OCI-LY7 (cell line): ENCODE results near the gene SLC43A2. TPM values are rescaled to one million over a fixed set of nuclear protein-coding genes. Genes with fewer than 3 reads are reported as not detected.
A peak's percentile ranks its signal among the peaks of the same experiment; 100 is the strongest.
"Not testable (repeated sequence)": the region's sequence is repeated elsewhere in the genome, so short reads cannot be mapped to it uniquely, and the experiment has no call there.

Experiments used
- BruUV-seq: library from RNA; stranded (reverse); fragments of 400-500 nt; replicated peaks from 2 replicates; lab custom pipeline; 2021; lab: Mats Ljungman, UMichigan
- CTCF ChIA-PET: fragments of 300-600 bp; sonication (Branson Sonifier 250); formaldehyde crosslinking; loops from one replicate; lab custom pipeline; 2022; ENCODE audit warnings: antibody characterized with exemption; ENCODE audit not compliant: unreplicated experiment; lab: Charles Lee
- POLR2A ChIA-PET: fragments of 300-600 bp; sonication (Branson Sonifier 250); formaldehyde crosslinking; loops from one replicate; lab custom pipeline; 2022; ENCODE audit warnings: antibody characterized with exemption; lab: Charles Lee
- DNase-seq: peaks from one replicate; pipeline ENCODE4 v3.0.0-alpha.2; 2015; ENCODE audit warnings: low spot score
- H2AFZ ChIP-seq: fragments of 200-600 bp; sonication (generic), shearing (Covaris generic); 2 replicates; pipeline ENCODE4 v1.6.1; 2014; ENCODE audit warnings: mild to moderate bottlenecking, antibody characterized with exemption, low read length, moderate library complexity
- H3K27ac ChIP-seq: fragments of 200-600 bp; sonication (generic); 2 replicates; pipeline ENCODE4 v1.5.1; 2014; ENCODE audit warnings: mixed run types, low read depth, mild to moderate bottlenecking, moderate library complexity, low read length, inconsistent platforms; ENCODE audit not compliant: poor library complexity, severe bottlenecking
- H3K36me3 ChIP-seq: fragments of 200-600 bp; sonication (generic); 2 replicates; pipeline ENCODE4 v1.6.1; 2014; ENCODE audit warnings: mild to moderate bottlenecking, antibody characterized with exemption, low read length, moderate library complexity, mixed read lengths; ENCODE audit not compliant: insufficient read depth
- H3K4me1 ChIP-seq: fragments of 200-600 bp; sonication (generic); 2 replicates; pipeline ENCODE4 v1.5.1; 2014; ENCODE audit warnings: mild to moderate bottlenecking, low read length; ENCODE audit not compliant: insufficient read depth, poor library complexity, severe bottlenecking
- H3K4me2 ChIP-seq: fragments of 200-600 bp; sonication (generic); 2 replicates; pipeline ENCODE4 v1.6.1; 2014; ENCODE audit warnings: mild to moderate bottlenecking, low read length
- H3K4me3 ChIP-seq: fragments of 200-600 bp; sonication (generic); 2 replicates; pipeline ENCODE4 v1.5.1; 2014; ENCODE audit warnings: mild to moderate bottlenecking, low read depth, low read length; ENCODE audit not compliant: poor library complexity, severe bottlenecking
- H3K79me2 ChIP-seq: fragments of 200-600 bp; sonication (generic); 2 replicates; pipeline ENCODE4 v1.6.1; 2016; ENCODE audit warnings: low read depth, mild to moderate bottlenecking, low read length, moderate library complexity, mixed read lengths; ENCODE audit not compliant: insufficient read depth
- H3K9me2 ChIP-seq: fragments of 200-600 bp; sonication (generic); 2 replicates; pipeline ENCODE4 v1.6.1; 2016; ENCODE audit warnings: mild to moderate bottlenecking, low read length, mixed read lengths; ENCODE audit not compliant: insufficient read depth
- H3K9me3 ChIP-seq: fragments of 200-600 bp; sonication (generic); 2 replicates; pipeline ENCODE4 v1.6.1; 2014; ENCODE audit warnings: mild to moderate bottlenecking, mixed run types, low read length, mixed read lengths
- H4K20me1 ChIP-seq: fragments of 200-600 bp; sonication (generic); 2 replicates; pipeline ENCODE4 v1.6.1; 2014; ENCODE audit warnings: mild to moderate bottlenecking, antibody characterized with exemption, low read length, moderate library complexity, mixed read lengths; ENCODE audit not compliant: insufficient read depth
- EZH2phosphoT487 ChIP-seq: fragments of 200-600 bp; sonication (generic); IDR thresholded peaks from 2 replicates; pipeline ENCODE4 v1.6.1; 2018; ENCODE audit warnings: low read depth, borderline replicate concordance, mild to moderate bottlenecking, mixed run types, antibody characterized with exemption, low read length, moderate library complexity, mixed read lengths
- intact Hi-C: fragments of 100-400 bp; cut with micrococcal nuclease; formaldehyde crosslinking; loops from one replicate; pipeline ENCODE4 v1.10.0; 2022; ENCODE audit not compliant: unreplicated experiment
- total RNA-seq, 2 experiments: library from RNA; depleted of rRNA in 1 of 2; stranded (reverse); fragments of >200 nt in 1 of 2; shearing (Covaris generic) in 1 of 2; gene quantifications; 2 replicates each; pipeline ENCODE4 v1.2.3, GENCODE V29; 2014 to 2022
- TF ChIP-seq, protein P1 (sequence below): fragments of 200-600 bp; sonication (generic); conservative IDR thresholded peaks from 2 replicates; pipeline ENCODE4 v1.5.1; 2014; ENCODE audit warnings: mild to moderate bottlenecking, antibody characterized with exemption, low read length, moderate library complexity, mixed read lengths

Gene SLC43A2
- total RNA-seq, 2 experiments from 2014 or later: 9.2 to 17.1 TPM

DNA sequence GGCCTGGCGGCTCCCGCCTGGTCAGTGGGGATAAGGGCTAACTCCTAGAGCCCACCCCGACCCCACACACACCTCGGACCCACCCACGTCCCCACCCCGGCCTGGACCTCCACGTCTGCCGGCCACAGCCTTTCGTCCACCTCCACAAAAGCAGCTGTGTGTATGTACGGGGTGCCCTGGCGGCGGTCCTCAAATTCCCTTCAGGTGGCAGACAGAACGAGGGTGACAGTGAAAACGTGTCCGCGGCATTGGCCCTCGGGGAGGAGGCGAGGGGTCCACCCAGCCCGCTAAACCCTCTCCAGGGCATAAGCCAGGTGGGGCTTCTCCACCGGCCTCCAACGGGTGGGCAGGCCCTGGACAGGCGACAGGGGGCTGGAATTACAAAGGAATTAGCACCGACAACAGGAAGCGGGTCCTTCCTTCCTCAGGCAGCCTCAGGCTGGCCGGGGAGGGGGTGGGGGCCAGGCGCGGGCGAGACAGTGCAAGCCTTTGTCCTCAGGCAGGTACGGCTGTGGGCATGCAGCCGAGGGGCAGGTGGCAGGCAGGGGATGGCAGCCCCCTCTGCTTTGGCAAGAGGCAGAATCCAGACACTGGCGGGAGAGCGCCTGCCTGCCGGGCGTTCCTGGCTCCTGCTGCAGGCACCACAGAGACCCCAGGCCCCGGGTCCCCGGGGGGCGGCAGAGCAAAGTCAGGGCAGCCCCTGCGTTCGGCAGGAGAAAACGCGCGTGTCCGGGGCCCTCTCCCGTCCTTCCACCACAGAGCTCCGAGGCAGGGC is 53.8 kb downstream of the SLC43A2 start:
- Histone ChIP-seq H2AFZ (no peak overlapping the region), H3K4me2 (no peak overlapping the region), H3K79me2 (no peaks in the 10 kb centered on the region), H3K27ac (no peak overlapping the region), H3K9me3 (no peaks in the 10 kb centered on the region), H3K36me3 (no peaks in the 10 kb centered on the region), H3K4me3 (no peak overlapping the region), H3K4me1 (peaks cover 10% of the 10 kb centered on the region), H3K9me2 (no peaks in the 10 kb centered on the region), H4K20me1 (no peaks in the 10 kb centered on the region)
- no peak for DNase-seq
- POLR2A ChIA-PET: interaction anchor here (0.5 to 1.3 kb wide), 3 partner anchors 9 to 340 kb away, joined by 3 to 4 read pairs (median 4); no protein-coding TSS in a partner anchor
- BruUV-seq: no TSS peak
- TF ChIP-seq EZH2phosphoT487: no peak
- TF ChIP-seq, protein P1, sequence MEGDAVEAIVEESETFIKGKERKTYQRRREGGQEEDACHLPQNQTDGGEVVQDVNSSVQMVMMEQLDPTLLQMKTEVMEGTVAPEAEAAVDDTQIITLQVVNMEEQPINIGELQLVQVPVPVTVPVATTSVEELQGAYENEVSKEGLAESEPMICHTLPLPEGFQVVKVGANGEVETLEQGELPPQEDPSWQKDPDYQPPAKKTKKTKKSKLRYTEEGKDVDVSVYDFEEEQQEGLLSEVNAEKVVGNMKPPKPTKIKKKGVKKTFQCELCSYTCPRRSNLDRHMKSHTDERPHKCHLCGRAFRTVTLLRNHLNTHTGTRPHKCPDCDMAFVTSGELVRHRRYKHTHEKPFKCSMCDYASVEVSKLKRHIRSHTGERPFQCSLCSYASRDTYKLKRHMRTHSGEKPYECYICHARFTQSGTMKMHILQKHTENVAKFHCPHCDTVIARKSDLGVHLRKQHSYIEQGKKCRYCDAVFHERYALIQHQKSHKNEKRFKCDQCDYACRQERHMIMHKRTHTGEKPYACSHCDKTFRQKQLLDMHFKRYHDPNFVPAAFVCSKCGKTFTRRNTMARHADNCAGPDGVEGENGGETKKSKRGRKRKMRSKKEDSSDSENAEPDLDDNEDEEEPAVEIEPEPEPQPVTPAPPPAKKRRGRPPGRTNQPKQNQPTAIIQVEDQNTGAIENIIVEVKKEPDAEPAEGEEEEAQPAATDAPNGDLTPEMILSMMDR: peak; percentile 33; the same call in 1 of the 2 replicates
- intact Hi-C loops: loop anchor here (1.0 to 5.0 kb wide), 2 partner anchors 55 to 72 kb away; partner anchors contain the start of genes RILP and SCARF1
- CTCF ChIA-PET: interaction anchor here (0.6 to 1.9 kb wide), 6 partner anchors 17 to 178 kb away, joined by 3 to 11 read pairs (median 5); partner anchors contain the start of gene SLC43A2

DNA sequence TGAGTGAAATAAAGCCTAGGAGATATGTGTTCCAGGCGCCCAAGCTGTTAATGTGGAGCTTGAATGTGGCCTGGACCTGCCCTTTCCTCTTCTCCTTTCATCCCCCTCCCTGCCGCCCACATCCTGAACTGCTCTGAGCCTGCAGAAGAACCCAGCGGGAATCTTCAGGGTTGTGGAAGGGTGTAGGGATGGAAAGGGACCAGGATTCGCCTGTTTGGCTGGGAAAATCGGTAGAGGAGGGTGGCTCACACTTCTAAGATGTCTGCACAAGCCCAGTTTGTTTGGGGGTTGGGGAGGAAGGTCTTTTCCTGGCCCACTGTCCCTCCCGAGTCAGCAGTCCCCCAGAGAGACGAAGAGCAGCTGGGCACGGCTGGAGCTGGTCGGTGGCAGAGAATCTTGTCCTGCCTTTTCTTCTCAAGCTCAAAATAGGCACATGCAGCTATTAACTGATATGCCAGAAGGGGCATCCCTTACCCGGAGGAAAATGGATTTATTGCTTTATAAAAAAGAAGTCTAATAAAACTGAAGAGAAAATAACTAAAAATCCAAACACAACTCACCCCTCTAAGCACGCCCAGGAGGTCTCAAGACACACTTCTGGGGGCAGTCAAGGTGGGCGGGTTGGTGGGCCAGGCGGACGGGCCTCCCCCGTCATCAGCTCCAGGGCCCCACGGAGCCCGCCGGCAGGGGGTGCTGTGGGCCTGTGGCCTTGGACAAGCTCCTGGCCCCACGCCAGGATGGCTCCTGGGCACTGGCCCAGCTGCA is 54.5 kb downstream of the SLC43A2 start:
- Histone ChIP-seq H3K9me3 (no peaks in the 10 kb centered on the region), H3K4me2 (no peak overlapping the region), H3K4me3 (no peak overlapping the region), H3K9me2 (no peaks in the 10 kb centered on the region), H3K79me2 (no peaks in the 10 kb centered on the region), H2AFZ (no peak overlapping the region), H3K36me3 (no peaks in the 10 kb centered on the region), H4K20me1 (no peaks in the 10 kb centered on the region), H3K4me1 (peaks cover 13% of the 10 kb centered on the region), H3K27ac (no peak overlapping the region)
- BruUV-seq: no TSS peak
- ChIA-PET CTCF (interaction anchor here (0.5 to 1.9 kb wide), 4 partner anchors 53 to 75 kb away, joined by 3 to 11 read pairs (median 4); partner anchors contain the start of gene SLC43A2), POLR2A (interaction anchor here (0.6 to 1.3 kb wide), 4 partner anchors 8 to 339 kb away, joined by 3 to 6 read pairs (median 4); no protein-coding TSS in a partner anchor)
- intact Hi-C loops: loop anchor here (1.0 to 5.0 kb wide), 2 partner anchors 56 to 73 kb away; partner anchors contain the start of genes RILP and SCARF1
- TF ChIP-seq EZH2phosphoT487: no peak
- TF ChIP-seq, protein P1: peak; percentile 91
- peak; percentile 84 for DNase-seq

DNA sequence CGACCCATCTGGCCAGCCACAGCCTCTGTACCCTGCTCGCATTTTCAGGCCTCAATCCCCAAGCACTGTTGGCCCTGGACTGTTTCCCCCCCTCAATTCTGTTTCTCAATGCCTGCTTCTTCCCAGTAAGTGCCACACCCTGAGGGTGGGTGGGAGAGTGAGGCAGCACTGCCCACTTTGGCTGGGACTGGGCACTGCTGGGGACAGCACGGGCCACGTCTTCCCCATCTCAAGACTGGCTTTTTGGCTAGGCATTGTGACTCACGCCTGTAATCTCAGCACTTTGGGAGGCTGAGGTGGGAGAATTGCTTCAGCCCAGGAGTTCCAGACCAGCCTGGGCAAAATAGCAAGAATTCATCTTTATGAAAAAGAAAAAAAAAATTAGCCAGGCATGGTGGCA is 56.0 kb downstream of the SLC43A2 start:
- DNase-seq, POLR2A ChIA-PET, H3K79me2 ChIP-seq, H3K9me2 ChIP-seq, H3K27ac ChIP-seq, H2AFZ ChIP-seq, H3K4me3 ChIP-seq, BruUV-seq, H4K20me1 ChIP-seq, H3K9me3 ChIP-seq, CTCF ChIA-PET, H3K4me2 ChIP-seq, H3K36me3 ChIP-seq: not testable (repeated sequence)
- H3K4me1 ChIP-seq: peaks cover 17% of the 10 kb centered on the region
- intact Hi-C loops: loop anchor here (5.0 kb wide), 1 partner anchor 75 kb away; the partner anchor contains the start of genes RILP and SCARF1
